ENCODE data around the gene HINT3.

DNA sequence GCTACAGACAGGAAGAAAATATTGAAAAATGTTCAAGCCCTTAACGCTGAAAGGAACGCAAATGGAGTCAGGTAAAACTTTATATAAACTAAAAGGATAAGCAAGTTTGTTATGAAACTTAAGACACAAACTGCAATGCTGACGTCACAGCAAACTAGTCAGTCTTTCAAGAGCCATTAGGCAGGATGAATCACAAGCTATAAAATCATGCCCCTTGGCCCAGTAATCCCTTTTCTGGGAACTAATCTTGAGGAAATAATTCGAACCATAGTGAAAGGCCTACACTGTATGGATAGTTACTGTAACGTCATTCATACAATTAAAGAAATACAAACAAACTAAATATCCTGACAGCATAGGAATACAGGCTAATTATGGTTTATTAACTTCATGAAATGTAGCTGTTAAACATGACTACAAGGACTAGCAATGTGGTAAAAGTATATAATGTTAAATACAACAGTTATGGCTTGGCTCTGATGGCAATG is 42.7 kb upstream of the HINT3 start:
- TF ChIP-seq, protein P1, sequence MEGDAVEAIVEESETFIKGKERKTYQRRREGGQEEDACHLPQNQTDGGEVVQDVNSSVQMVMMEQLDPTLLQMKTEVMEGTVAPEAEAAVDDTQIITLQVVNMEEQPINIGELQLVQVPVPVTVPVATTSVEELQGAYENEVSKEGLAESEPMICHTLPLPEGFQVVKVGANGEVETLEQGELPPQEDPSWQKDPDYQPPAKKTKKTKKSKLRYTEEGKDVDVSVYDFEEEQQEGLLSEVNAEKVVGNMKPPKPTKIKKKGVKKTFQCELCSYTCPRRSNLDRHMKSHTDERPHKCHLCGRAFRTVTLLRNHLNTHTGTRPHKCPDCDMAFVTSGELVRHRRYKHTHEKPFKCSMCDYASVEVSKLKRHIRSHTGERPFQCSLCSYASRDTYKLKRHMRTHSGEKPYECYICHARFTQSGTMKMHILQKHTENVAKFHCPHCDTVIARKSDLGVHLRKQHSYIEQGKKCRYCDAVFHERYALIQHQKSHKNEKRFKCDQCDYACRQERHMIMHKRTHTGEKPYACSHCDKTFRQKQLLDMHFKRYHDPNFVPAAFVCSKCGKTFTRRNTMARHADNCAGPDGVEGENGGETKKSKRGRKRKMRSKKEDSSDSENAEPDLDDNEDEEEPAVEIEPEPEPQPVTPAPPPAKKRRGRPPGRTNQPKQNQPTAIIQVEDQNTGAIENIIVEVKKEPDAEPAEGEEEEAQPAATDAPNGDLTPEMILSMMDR (IDR thresholded peaks at IDR 0.05; ENCODE audit: insufficient read depth, low read length) = no peak
- no peak for TF ChIP-seq GABPA (IDR thresholded peaks at IDR 0.05; ENCODE audit: low read depth)
- TF ChIP-seq POLR2AphosphoS5 (IDR thresholded peaks at IDR 0.05; ENCODE audit: low read depth) = no peak
- TF ChIP-seq, protein P2, sequence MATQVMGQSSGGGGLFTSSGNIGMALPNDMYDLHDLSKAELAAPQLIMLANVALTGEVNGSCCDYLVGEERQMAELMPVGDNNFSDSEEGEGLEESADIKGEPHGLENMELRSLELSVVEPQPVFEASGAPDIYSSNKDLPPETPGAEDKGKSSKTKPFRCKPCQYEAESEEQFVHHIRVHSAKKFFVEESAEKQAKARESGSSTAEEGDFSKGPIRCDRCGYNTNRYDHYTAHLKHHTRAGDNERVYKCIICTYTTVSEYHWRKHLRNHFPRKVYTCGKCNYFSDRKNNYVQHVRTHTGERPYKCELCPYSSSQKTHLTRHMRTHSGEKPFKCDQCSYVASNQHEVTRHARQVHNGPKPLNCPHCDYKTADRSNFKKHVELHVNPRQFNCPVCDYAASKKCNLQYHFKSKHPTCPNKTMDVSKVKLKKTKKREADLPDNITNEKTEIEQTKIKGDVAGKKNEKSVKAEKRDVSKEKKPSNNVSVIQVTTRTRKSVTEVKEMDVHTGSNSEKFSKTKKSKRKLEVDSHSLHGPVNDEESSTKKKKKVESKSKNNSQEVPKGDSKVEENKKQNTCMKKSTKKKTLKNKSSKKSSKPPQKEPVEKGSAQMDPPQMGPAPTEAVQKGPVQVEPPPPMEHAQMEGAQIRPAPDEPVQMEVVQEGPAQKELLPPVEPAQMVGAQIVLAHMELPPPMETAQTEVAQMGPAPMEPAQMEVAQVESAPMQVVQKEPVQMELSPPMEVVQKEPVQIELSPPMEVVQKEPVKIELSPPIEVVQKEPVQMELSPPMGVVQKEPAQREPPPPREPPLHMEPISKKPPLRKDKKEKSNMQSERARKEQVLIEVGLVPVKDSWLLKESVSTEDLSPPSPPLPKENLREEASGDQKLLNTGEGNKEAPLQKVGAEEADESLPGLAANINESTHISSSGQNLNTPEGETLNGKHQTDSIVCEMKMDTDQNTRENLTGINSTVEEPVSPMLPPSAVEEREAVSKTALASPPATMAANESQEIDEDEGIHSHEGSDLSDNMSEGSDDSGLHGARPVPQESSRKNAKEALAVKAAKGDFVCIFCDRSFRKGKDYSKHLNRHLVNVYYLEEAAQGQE (IDR thresholded peaks at IDR 0.05; ENCODE audit: insufficient replicate concordance, low read depth) = no peak
